NCI-H1930 (cell line): ENCODE data around the gene GAS7.
"Not testable (repeated sequence)": the region's sequence is repeated elsewhere in the genome, so short reads cannot be mapped to it uniquely, and the experiment has no call there.

ENCODE experiments used
- DNase-seq, 2 experiments: peaks; one replicate each; lab custom pipeline; 2025; lab: John Stamatoyannopoulos, UW

The GAS7 gene

DNA sequence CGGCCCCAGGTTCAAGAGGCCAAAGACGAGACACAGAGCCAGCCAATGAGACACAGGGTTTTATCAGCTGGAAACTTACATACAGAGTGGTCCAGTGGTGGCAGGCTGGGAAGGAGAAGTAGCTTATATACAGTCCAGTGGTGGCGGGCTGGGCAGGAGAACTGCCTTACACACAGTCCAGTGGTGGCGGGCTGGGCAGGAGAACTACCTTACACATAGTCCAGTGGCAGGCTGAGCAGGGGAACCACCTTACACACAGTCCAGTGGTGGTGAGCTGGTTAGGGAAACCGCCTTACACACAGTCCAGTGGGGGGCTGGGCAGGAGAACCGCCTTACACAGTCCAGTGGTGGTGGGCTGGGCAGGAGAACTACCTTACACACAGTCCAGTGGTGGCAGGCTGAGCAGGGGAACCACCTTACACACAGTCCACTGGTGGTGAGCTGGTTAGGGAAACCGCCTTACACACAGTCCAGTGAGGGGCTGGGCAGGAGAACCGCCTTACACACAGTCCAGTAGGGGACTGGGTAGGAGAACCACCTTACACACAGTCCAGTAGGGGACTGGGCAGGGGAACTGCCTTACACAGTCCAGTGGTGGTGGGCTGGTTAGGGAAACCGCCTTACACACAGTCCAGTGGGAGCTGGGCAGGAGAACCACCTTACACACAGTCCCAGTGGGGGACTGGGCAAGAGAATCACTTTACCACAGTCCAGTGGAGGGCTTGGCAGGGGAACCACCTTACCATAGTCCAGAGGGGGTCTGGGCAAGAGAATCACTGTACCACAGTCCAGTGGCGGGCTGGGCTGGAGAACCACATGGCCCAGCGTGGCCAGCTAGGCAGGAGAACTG lies 90.9 kb downstream of the GAS7 start:
- DNase-seq, result no peak

DNA sequence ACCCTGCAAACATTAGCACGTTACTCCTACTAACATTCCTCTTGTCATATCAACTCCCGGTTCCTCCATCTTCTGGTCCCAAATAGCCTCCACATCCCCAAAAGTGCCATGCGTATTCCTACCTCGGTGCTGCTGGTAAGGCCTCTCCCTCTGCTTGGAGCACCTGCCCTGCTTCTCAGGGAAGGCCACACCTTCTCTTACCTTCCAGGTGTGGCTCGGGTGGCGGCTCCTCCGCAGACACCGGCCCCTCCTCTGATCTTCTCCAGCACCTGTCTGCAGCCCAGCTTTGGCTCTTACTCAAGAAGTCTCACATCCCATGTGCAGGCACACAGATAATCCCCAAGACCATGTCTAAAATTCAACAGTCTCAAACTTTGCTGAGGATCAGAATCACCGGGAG lies 92.3 kb downstream of the GAS7 start:
- DNase-seq, result no peak

DNA sequence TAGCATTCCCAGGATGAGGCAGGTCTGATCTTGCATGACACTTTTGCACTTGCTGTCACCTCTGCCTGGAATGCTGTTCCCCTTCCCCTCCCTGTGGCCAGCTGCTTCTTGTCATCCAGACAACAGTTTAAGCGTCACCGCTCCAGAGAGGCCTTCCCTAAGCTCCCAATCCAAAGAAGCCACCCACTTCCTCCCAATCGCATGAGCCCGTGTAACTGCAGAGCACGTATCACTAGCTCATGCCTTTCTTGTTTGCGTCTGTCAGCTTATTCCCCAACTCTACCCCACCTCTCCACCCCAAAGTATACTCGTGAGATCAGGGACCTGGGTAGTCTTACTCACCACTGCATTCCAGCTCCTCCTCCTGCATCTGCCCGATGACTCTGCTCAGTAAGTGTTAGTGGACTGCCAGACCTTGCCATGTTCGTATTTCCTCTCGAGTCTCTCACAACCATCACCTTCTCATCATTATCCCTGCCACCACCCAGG lies 92.8 kb downstream of the GAS7 start:
- no peak for DNase-seq

DNA sequence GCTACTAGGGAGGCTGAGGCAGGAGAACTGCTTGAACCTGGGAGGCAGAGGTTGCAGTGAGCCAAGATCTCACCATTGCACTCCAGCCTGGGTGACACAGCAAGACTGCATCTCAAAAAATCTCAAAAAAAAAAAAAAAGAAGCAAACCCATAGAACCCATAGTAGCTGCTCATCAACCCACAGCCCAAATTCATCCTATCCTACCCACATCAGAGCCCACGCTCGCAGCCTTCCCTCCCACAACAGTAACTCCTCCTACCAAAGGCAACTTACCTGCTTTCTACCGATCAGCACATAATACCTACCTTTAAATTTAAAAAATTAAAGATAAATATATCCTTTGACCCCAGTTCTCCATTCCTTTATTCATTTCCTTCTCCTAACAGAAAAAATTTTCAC lies 94.7 kb downstream of the GAS7 start:
- no peak for DNase-seq

DNA sequence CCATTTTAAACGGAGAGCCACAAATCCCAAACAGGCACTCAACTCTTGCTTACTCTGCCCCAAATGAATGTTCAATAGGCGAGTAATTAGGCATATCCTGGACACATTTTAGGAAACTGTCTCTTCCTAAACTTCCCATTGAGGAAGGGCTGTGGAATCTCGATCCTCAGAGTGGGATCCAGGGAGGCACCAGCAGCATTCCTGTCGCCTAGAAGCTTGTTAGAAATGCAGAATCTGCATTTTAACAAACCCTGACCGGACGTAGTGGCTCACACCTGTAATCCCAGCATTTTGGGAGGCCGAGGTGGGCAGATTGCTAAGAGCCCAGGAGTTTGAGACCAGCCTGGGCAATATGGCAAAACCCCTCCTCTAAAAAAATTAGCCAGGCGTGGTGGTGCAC lies 95.6 kb downstream of the GAS7 start:
- no peak for DNase-seq

DNA sequence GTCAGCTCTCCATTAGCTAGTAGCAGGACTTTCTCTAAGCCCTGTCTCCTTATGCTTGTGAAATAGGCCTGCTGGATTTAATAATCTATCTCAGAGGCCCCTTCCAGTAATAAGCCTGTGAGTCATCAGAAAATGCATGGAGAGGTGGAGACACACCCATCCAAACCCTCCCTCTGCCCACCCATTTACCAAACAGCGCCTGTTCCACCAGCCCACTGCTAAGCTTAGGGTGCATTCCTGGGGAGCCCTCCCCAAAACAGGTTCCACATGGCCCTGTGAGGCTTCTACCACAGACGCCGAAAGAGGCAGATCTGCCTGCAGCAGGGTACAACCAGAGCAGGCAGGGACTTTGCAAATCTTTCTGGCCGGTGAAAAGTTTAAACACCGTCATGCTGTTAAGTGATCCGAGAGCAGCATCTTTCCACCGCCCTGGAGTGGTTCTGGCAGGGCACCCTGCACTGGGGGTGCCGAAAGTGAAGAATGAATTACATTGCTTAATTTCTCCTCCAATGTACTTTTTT lies 99.3 kb downstream of the GAS7 start:
- DNase-seq, result no peak

DNA sequence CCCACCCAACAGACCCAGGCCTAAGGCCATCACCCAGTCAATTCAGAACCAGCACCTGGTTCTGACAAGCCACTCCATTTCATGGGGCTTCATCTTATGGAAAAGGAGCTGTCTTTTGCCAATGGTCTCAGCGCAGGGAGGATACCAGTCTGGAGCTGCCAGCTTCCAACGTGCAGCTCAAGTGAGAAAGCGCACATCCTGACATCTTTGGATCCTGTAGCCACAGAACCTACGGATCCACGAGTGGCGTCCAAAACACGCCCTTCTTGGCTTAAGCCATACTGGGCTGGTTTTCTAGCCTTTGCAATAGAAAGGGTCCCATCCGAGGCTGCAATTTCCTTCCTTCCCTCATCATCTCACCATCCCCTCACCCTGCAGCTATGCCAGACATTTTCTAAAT lies 101.8 kb downstream of the GAS7 start:
- DNase-seq, result no peak

DNA sequence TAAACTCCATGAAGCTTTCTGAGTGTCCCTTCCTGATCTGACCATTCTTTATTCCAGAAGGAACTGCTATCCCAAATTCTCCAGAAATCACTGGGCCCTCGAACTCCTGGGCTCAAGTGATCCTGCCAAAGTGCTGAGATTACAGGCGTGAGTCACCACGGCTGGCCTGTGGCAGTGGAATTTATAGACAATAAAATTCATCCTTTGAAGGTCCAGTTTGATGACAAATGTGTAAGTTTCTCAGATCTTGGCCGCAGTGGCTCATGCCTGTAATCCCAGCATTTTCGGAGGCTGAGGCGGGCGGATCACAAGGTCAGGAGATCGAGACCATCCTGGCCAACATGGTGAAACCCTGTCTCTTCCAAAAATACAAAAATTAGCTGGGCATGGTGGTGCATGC lies 103.1 kb downstream of the GAS7 start:
- not testable (repeated sequence) for DNase-seq

DNA sequence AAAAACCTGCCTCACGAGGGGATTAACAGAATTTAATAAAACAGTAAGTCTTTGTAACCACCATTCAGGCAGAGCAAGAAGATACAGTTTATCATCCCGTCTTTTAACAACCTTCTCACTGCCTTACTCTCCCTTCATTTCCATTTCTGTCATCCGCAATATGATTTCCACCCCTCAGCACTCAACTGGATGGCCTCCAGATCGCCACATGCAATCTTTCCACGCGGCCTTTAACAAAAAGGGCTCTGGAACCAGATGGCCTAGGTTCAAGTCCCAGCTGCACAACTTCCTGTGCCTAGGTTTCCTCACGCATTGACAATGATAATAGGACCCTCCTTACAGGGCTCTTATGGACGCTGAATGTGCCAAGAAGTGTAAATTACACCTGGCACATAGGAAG lies 103.6 kb downstream of the GAS7 start:
- no peak for DNase-seq

DNA sequence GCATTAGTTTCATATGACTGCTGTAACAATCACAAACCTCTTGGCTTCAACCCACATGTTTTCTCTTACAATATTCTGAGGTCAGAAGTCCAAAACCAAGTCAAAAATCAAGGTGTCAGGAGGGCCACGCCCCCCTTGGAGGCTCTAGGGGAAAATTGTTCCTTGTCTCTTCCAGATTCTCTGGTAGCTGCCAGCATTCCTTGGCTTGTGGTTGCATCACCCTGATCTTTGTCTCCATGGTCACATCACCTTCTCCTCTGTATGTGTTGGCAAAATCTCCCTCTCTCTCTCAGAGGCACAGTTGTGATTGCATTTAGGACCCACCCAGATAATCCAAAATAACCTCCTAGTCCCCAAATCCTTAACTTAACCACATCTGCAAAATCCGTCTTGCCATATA lies 105.8 kb downstream of the GAS7 start:
- DNase-seq, result no peak

DNA sequence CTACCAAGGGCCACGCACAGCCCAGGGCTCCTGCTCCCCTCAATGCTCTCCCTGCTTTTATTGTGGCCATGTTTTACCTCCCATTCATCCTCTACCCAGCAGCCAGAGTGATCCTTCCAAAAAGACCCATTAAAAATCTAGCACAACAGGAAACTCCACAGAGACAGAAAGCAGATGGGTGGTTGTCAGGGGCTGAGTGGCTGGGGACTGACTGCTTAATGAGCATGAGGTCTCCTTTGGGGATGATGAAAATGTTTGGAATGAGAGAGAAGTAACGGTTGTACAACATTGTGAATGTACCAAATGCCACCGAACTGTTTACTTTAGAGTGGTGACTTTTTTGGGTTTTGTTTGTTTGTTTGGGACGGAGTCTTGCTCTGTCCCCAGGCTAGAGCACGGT lies 107.4 kb downstream of the GAS7 start:
- no peak for DNase-seq

DNA sequence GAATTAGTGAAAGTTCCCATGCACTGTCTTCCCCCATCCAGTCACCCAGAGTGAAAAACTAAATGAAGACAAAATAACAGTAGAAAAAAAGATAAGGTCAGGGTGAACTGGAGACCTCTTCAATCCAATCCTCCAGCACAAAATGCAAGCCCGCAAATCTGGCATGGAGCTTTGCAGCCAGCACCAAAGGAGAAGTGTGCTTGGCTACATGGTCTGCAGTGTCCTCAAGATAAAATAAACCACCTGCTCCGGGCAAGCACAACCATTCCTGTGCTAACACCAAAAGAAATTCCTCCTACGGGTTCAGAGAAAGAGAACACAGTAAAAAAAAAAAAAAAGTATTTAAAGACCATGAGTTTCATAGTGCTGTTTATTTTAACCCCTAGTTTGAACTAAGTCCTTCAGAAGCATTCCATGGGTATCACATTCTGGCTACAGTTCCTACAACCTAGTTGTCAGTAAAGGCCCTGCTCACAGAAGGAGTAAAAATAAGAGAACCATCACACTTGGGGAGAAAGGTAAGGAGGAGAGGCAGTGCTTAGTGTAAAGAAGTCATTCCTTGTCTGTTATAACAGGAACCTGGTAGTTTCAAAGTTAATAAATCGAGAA lies 109.1 kb downstream of the GAS7 start:
- DNase-seq, result no peak

DNA sequence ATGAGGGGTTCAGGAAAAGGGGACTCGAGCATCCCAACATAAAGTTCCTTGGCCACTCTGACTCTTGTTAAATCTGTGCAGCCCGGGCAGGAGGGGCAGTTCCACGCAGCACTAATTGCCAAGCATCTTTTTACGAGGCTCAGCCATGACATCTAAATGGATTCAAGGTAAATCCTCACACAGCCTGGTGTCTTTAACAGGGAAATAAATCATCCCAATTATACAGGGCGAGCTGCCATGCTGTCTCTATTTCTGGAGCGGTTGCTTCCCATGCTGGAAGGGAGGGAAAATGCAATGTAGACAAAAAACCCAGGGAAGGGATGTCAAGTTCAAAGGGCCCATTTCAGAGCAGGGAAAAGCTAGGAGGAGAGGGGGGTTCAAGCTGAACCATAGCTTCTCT lies 110.0 kb downstream of the GAS7 start:
- DNase-seq, result no peak

DNA sequence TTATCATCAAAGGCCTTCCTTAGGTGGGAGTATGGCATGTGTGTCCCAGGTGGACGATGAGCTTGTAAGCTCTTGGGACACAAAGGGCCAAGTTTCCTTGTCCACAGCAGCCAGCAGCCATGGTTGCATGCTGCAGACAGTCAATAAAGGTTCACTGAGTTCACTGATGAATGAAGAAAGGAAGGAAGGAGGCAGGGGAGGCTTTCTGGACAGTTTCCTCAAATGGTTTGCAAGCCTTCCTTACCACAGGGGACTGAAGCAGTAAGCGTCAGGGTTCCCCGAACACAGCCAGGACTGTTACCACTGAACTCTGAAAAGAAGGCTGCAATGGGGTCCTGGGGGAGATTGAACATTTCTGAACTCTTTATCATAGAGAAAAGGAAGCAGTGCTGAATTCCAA lies 111.1 kb downstream of the GAS7 start:
- DNase-seq, result no peak

DNA sequence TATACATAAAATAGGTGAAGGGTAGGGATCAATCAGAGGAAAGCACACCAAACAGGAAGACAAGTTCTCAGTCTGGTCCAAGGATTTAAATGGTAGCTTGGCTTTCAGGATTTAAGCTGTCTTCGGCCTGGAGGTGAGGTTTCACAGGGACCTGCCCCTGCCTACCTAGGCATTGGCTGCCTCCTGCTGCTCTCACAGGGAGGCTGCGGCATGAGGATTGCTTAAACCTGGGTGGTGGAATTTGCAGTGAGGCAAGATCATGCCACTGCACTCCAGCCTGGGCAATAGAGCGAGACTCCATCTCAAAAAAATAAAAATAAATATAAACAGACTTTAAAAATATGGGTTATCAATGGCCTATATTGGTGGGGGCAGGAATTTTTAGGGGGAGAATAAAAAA lies 114.5 kb downstream of the GAS7 start:
- no peak for DNase-seq

DNA sequence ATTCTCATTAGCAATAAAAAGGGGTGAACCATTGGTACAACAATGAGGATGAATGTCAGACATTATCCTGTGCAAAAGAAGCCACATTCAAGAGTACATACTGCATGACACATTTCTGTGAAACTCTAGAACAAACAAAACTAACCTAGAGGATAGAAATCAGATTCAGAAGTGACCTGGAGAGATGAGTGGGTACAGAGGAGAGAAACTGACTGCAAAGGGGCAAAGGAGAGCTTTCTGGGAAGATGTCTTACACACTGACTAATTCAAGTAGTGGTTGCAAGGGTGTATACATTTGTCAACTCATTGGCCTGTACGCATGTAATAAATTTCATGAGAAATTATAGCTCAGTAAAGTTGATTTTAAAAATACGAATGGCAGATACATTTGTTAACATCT lies 115.6 kb downstream of the GAS7 start:
- no peak for DNase-seq

DNA sequence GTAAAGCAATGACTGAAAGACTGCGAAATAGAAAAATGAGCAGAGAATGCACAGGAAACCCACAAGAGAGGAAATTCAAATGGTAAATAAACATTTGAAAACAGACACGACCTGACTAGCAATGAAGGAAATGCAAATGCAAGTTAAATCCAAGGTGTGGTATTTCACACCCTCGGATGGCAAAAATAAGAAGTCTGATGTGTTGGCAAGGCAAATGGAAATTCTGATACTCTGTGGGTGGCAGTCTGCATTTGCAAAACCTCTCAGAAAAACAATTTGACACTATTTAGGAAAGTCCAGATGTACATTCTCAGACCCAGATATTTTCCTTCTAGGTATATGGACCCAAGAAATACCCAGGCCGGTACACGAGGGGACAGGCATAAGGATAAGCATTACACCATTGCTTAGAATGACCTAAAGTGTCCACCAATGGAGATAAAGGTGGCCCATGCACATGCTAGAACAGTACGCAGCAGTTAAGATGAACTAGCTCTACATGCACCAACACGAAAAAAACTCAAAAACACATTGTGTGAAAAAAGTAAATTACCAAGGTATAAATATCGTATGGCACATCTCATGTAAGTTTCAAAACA lies 116.7 kb downstream of the GAS7 start:
- DNase-seq, result no peak

DNA sequence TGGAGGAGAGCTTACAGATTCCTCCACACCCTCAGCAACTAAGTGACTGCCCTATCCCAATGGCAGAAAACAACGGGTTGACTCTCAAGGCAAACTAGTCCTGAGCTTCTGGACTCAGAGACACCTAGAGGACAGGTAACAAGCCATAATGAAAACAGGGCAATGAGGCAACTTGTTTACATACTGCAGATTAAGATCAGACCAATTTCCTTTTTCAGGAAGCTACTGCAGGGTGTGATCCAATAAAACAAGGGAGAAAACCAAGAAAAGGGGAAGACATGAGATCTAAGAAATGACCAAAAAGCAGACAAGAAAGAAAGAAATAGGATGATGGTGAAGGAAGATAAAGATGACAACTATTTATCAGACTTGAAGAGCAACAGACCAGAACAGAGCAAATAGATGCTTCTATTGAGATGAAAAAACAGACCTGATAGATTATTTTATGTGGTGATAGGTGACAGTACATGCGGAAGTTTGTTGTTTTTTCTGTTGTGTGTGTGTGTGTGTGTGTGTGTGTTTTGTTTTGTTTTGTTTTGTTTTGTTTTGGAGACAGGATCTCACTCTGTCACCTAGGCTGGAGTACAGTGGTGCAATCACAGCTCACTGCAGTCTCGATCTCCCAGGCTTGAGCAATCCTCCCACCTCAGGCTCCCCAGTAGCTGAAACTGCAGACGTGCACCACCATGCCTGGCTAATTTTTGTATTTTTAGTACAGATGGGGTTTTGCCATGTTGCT lies 120.7 kb downstream of the GAS7 start:
- DNase-seq, result no peak

DNA sequence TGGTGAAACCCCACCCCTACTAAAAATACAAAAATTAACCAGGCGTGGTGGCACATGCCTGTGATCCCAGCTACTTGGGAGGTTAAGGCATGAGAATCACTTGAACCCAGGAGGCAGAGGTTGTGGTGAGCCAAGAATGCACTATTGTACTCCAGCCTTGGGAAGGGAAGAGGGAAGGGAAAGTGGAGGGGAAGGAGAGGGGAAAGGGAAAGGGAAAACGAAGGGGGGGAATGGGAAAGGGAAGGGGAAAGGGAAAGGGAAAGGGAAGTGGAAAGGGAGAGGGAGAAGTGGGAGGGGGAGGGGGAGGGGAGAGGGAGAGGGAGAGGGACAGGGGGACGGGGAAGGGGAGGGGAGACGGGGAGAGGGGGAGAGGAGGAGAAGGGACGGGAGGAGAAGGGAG lies 122.5 kb downstream of the GAS7 start:
- DNase-seq, result no peak

DNA sequence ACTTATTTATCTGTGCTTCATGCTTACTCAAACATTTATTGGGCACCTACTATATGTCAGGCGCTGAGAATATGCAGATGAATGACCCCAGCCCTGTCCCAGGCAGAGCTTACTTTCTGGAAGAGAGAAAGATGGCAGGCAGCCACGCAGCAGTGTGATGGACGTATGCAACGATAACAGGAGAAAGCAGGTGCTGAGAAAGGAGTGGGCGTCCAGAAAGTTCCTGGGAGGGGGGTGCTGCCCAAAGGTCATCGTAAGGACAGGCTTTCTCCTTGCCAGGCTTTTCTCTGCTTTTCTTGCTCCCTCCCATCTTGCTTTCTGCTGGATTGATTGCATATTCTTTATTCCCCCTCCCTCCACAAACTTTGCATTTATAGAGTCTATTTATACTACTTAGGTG lies 124.5 kb downstream of the GAS7 start:
- DNase-seq, result no peak

DNA sequence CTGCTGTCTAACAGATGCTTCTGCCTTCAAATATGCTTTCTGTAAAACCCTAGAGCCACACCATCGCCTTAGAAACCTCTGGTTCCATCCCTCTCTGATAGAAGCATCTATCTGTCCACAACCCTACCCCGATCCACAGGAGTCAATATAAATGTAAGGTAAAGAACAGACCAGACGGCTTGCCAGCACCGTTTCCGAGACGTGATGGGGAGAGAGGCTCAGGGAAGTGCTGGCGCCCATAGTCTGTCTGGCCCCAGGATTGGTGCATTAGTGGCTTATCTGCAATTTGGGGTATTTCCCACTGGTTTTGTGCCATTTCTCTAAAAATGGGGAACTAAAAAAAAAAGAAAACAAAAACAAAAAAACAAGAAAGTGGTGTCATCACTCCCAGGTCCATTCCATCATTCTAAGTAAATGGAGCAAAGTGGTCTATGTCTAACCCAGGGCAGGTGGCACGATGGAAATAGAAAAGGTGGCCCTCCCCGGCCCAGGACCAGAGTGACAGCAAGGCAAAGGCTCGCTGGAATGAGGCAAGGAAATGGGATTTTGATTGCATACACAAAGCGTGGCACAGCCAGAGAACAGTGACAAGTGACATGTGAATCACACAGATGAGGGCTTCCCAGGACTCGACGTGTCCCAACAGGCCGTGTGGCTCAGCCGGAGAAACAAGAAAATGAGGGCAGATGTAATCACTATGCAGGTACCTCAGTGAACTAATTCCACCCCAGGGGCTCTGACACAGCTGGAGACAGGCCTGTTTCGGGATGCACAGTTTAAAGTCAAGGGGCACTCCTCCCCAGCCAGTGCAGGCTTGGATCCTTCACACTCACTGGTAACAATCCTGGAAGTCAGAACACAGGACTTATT lies 125.6 kb downstream of the GAS7 start:
- no peak for DNase-seq
